ENCODE measurements around the gene SPACA6.

Gene SPACA6

DNA sequence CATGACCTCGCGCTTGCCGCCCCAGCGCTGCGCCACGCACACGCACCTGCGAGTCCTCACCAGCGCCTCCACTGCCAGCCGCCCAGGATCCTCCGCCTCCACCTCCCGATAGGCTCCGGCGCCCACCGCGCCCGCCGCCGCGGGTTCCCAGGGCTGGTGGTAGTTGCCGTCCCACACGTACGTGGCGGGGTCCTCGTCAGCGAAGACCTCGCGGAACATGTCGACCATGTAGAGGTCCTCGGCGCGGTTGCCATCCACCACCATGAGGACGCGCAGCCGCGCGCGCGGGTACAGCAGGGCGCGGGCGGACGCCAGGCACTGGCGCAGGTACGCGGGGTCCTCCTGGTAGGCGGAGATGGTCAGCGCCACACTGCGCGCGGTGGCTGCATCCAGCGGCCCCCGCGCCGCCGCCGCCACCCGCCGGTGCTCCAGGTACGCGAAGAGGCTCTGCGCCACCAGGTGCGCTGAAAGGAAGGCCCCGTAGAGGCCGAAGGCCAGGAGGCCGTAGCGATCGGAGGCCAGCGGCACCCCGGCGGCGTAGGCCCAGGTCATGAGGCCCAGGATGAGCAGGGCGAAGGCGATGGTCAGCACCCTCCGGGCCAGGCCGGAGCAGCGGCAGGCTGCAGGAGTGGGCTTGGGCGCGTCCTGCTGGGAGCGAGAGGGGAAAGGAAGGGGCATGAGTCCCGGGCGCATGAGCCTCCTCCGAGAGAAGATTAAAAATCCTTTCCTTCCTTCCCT is 26.3 kb downstream of the SPACA6 start:
- Histone ChIP-seq H3K4me1 (ENCODE audit: control insufficient read depth, insufficient read depth, low read length) (peaks cover 13% of the 10 kb centered on the region), H3K4me3 (ENCODE audit: low read length in 2 of 2) (peak overlapping the region in 1 of 2 donors; percentile 40), H3K9me3 (ENCODE audit: control insufficient read depth in 2 of 2, low read length in 2 of 2) (no peaks in the 10 kb centered on the region), H3K27ac (ENCODE audit: low read length) (no peak overlapping the region), H3K36me3 (ENCODE audit: control insufficient read depth in 2 of 2, insufficient read depth in 2 of 2, low read length in 2 of 2) (no peaks in the 10 kb centered on the region), H3K9ac (ENCODE audit: low read length in 2 of 2) (no peak overlapping the region), H3K27me3 (ENCODE audit: control insufficient read depth in 1 of 2, insufficient read depth in 2 of 2, low read length in 2 of 2) (peaks cover 45% of the 10 kb centered on the region in 2 donors)

DNA sequence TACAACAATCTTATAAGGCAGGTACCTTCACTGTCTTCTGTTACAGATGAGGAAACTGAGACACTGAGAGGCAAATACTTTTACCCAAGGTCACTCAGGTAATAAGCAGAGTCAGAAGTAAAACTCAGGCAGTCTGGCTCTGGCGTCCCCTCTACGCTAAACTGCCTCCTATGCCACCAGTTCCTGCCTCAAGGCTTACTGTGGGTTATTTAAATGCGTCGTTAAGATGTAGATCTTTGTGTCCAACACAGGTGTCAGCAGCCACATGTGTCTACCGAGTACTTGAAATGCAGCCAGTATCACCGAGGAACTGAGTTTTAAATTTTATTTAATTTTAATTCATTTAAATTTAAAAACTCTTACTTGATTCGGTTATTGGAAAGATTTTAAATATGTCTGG is 28.8 kb downstream of the SPACA6 start:
- H3K9ac ChIP-seq (ENCODE audit: low read length in 2 of 2): no peak overlapping the region
- H3K9me3 ChIP-seq (ENCODE audit: control insufficient read depth in 2 of 2, low read length in 2 of 2): no peaks in the 10 kb centered on the region
- H3K4me3 ChIP-seq (ENCODE audit: low read length in 2 of 2): no peak overlapping the region
- no peak overlapping the region for H3K27ac ChIP-seq (ENCODE audit: low read length)
- H3K4me1 ChIP-seq (ENCODE audit: control insufficient read depth, insufficient read depth, low read length): peaks cover 15% of the 10 kb centered on the region
- no peaks in the 10 kb centered on the region for H3K36me3 ChIP-seq (ENCODE audit: control insufficient read depth in 2 of 2, insufficient read depth in 2 of 2, low read length in 2 of 2)
- H3K27me3 ChIP-seq (ENCODE audit: control insufficient read depth in 1 of 2, insufficient read depth in 2 of 2, low read length in 2 of 2): peaks cover 37 to 52% of the 10 kb centered on the region in 2 donors

- H3K9ac ChIP-seq (ENCODE audit: low read length in 2 of 2): no peak overlapping the region
- H3K9me3 ChIP-seq (ENCODE audit: control insufficient read depth in 2 of 2, low read length in 2 of 2): no peaks in the 10 kb centered on the region
- H3K27ac ChIP-seq (ENCODE audit: low read length): no peak overlapping the region
- H3K36me3 ChIP-seq (ENCODE audit: control insufficient read depth in 2 of 2, insufficient read depth in 2 of 2, low read length in 2 of 2): no peaks in the 10 kb centered on the region
- H3K27me3 ChIP-seq (ENCODE audit: control insufficient read depth in 1 of 2, insufficient read depth in 2 of 2, low read length in 2 of 2): peaks cover 43 to 52% of the 10 kb centered on the region in 2 donors
- H3K4me3 ChIP-seq (ENCODE audit: low read length in 2 of 2): no peak overlapping the region
- peaks cover 15% of the 10 kb centered on the region for H3K4me1 ChIP-seq (ENCODE audit: control insufficient read depth, insufficient read depth, low read length)
Measured at GRCh38 chr19:51722492-51722891, 29.4 kb downstream of the SPACA6 start.

DNA sequence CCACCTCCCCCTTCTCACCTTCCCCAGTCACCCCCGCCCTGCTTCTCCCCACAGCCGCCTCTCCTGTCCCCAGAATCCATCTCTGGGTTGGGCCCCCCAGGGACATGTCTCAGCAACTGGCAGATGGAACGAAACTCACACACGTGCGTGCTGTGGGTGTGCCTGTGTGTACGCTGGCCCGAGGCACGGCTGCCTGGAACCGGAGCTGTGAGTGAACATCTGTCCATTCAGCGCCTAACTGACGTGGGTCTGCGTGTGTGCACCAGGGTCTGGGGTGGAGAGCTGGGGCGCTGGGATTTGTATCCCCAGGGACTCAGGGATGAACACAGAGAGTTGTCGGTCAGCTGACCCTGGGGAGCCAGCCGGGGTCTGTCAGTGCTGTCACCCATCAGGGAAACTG is 31.4 kb downstream of the SPACA6 start:
- H3K27me3 ChIP-seq (ENCODE audit: control insufficient read depth in 1 of 2, insufficient read depth in 2 of 2, low read length in 2 of 2): peaks cover 38 to 51% of the 10 kb centered on the region in 2 donors

GRCh38 chr19:51726049-51726448 is 32.9 kb downstream of the SPACA6 start:
- H3K9ac ChIP-seq (ENCODE audit: low read length in 2 of 2): no peak overlapping the region

More for the DNA sequence above, 31.4 kb downstream of the SPACA6 start:
- no peak overlapping the region for H3K4me3 ChIP-seq (ENCODE audit: low read length in 2 of 2)
- H3K9me3 ChIP-seq (ENCODE audit: control insufficient read depth in 2 of 2, low read length in 2 of 2): no peaks in the 10 kb centered on the region
- no peak overlapping the region for H3K27ac ChIP-seq (ENCODE audit: low read length)
- no peaks in the 10 kb centered on the region for H3K36me3 ChIP-seq (ENCODE audit: control insufficient read depth in 2 of 2, insufficient read depth in 2 of 2, low read length in 2 of 2)
- peaks cover 9% of the 10 kb centered on the region for H3K4me1 ChIP-seq (ENCODE audit: control insufficient read depth, insufficient read depth, low read length)
- H3K9ac ChIP-seq (ENCODE audit: low read length in 2 of 2): no peak overlapping the region

GRCh38 chr19:51727349-51727880 is 34.3 kb downstream of the SPACA6 start:
- H3K4me1 ChIP-seq (ENCODE audit: control insufficient read depth, insufficient read depth, low read length): peaks cover 7% of the 10 kb centered on the region
- H3K4me3 ChIP-seq (ENCODE audit: low read length in 2 of 2): no peak overlapping the region
- H3K27me3 ChIP-seq (ENCODE audit: control insufficient read depth in 1 of 2, insufficient read depth in 2 of 2, low read length in 2 of 2): peaks cover 26 to 43% of the 10 kb centered on the region in 2 donors
- no peaks in the 10 kb centered on the region for H3K36me3 ChIP-seq (ENCODE audit: control insufficient read depth in 2 of 2, insufficient read depth in 2 of 2, low read length in 2 of 2)
- H3K9ac ChIP-seq (ENCODE audit: low read length in 2 of 2): no peak overlapping the region
- no peaks in the 10 kb centered on the region for H3K9me3 ChIP-seq (ENCODE audit: control insufficient read depth in 2 of 2, low read length in 2 of 2)
- no peak overlapping the region for H3K27ac ChIP-seq (ENCODE audit: low read length)

More at GRCh38 chr19:51726049-51726448, 32.9 kb downstream of the SPACA6 start:
- H3K27ac ChIP-seq (ENCODE audit: low read length): no peak overlapping the region
- H3K4me1 ChIP-seq (ENCODE audit: control insufficient read depth, insufficient read depth, low read length): peaks cover 7% of the 10 kb centered on the region
- no peaks in the 10 kb centered on the region for H3K9me3 ChIP-seq (ENCODE audit: control insufficient read depth in 2 of 2, low read length in 2 of 2)
- no peaks in the 10 kb centered on the region for H3K36me3 ChIP-seq (ENCODE audit: control insufficient read depth in 2 of 2, insufficient read depth in 2 of 2, low read length in 2 of 2)
- H3K27me3 ChIP-seq (ENCODE audit: control insufficient read depth in 1 of 2, insufficient read depth in 2 of 2, low read length in 2 of 2): peaks cover 29 to 50% of the 10 kb centered on the region in 2 donors
- no peak overlapping the region for H3K4me3 ChIP-seq (ENCODE audit: low read length in 2 of 2)

- Histone ChIP-seq H3K4me3 (ENCODE audit: low read length in 2 of 2) (no peak overlapping the region), H3K36me3 (ENCODE audit: control insufficient read depth in 2 of 2, insufficient read depth in 2 of 2, low read length in 2 of 2) (no peaks in the 10 kb centered on the region), H3K27ac (ENCODE audit: low read length) (no peak overlapping the region), H3K4me1 (ENCODE audit: control insufficient read depth, insufficient read depth, low read length) (no peaks in the 10 kb centered on the region), H3K27me3 (ENCODE audit: control insufficient read depth in 1 of 2, insufficient read depth in 2 of 2, low read length in 2 of 2) (peaks cover 12 to 25% of the 10 kb centered on the region in 2 donors), H3K9ac (ENCODE audit: low read length in 2 of 2) (no peak overlapping the region), H3K9me3 (ENCODE audit: control insufficient read depth in 2 of 2, low read length in 2 of 2) (no peaks in the 10 kb centered on the region)
Measured at GRCh38 chr19:51729781-51730180, 36.7 kb downstream of the SPACA6 start.

- H3K9me3 ChIP-seq (ENCODE audit: control insufficient read depth in 2 of 2, low read length in 2 of 2): no peaks in the 10 kb centered on the region
- H3K27ac ChIP-seq (ENCODE audit: low read length): no peak overlapping the region
- no peak overlapping the region for H3K9ac ChIP-seq (ENCODE audit: low read length in 2 of 2)
- H3K4me3 ChIP-seq (ENCODE audit: low read length in 2 of 2): no peak overlapping the region
- H3K4me1 ChIP-seq (ENCODE audit: control insufficient read depth, insufficient read depth, low read length): no peaks in the 10 kb centered on the region
- H3K36me3 ChIP-seq (ENCODE audit: control insufficient read depth in 2 of 2, insufficient read depth in 2 of 2, low read length in 2 of 2): no peaks in the 10 kb centered on the region
- peaks cover 7 to 14% of the 10 kb centered on the region in 2 donors for H3K27me3 ChIP-seq (ENCODE audit: control insufficient read depth in 1 of 2, insufficient read depth in 2 of 2, low read length in 2 of 2)
Measured at GRCh38 chr19:51733742-51734522, 40.8 kb downstream of the SPACA6 start.

DNA sequence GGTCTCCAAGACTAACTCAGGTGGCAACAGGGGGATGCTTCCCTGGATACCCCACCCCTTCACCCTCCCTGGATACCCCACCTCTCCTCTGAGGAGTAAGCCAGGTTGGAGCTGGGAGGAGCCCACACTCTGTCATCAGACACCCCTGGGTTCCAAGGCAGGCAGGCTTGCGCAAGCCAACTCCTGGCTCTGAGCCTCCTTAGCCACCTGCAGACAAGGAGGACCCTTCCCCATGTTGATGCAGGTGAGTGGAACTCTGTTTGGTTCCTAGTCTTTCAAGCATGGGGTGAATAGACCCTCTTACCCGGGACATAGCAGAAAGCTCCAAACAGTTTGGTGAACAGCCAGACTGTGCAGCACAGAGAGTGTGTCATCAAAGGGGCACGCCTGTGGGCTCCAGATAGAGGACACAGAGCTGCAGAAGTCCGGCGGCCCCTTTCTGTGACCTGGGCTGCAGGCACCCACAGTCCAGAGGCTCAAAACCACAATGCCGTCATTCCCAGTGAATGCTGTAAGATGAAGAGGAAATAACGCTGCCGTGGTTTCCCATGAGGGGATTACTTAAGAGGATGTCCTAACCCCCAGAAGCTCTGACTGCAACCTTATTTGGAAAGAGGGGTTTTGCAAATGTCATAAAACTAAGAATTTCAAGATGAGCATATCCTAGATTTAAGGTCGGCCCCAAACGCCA is 42.8 kb downstream of the SPACA6 start:
- Histone ChIP-seq H3K9ac (ENCODE audit: low read length in 2 of 2) (no peak overlapping the region), H3K4me1 (ENCODE audit: control insufficient read depth, insufficient read depth, low read length) (no peaks in the 10 kb centered on the region), H3K27me3 (ENCODE audit: control insufficient read depth in 1 of 2, insufficient read depth in 2 of 2, low read length in 2 of 2) (peaks cover 6 to 10% of the 10 kb centered on the region in 2 donors)

GRCh38 chr19:51737389-51737788 is 44.3 kb downstream of the SPACA6 start:
- Histone ChIP-seq H3K27ac (ENCODE audit: low read length) (no peak overlapping the region), H3K9ac (ENCODE audit: low read length in 2 of 2) (no peak overlapping the region), H3K27me3 (ENCODE audit: control insufficient read depth in 1 of 2, insufficient read depth in 2 of 2, low read length in 2 of 2) (peaks cover 8 to 10% of the 10 kb centered on the region in 2 donors), H3K36me3 (ENCODE audit: control insufficient read depth in 2 of 2, insufficient read depth in 2 of 2, low read length in 2 of 2) (no peaks in the 10 kb centered on the region), H3K9me3 (ENCODE audit: control insufficient read depth in 2 of 2, low read length in 2 of 2) (no peaks in the 10 kb centered on the region), H3K4me3 (ENCODE audit: low read length in 2 of 2) (no peak overlapping the region), H3K4me1 (ENCODE audit: control insufficient read depth, insufficient read depth, low read length) (no peaks in the 10 kb centered on the region)

More for the DNA sequence above, 42.8 kb downstream of the SPACA6 start:
- Histone ChIP-seq H3K36me3 (ENCODE audit: control insufficient read depth in 2 of 2, insufficient read depth in 2 of 2, low read length in 2 of 2) (no peaks in the 10 kb centered on the region), H3K9me3 (ENCODE audit: control insufficient read depth in 2 of 2, low read length in 2 of 2) (no peaks in the 10 kb centered on the region), H3K4me3 (ENCODE audit: low read length in 2 of 2) (no peak overlapping the region), H3K27ac (ENCODE audit: low read length) (no peak overlapping the region)
